Karpas-422 (cell line): ENCODE results near the gene GAK. TPM values are rescaled to one million over a fixed set of nuclear protein-coding genes. Genes with fewer than 3 reads are reported as not detected.
"Not testable (repeated sequence)": the region's sequence is repeated elsewhere in the genome, so short reads cannot be mapped to it uniquely, and the experiment has no call there.

ENCODE experiments used
- DNase-seq: peaks from one replicate; pipeline ENCODE4 v3.0.0-alpha.2; 2015
- H2AFZ ChIP-seq: fragments of 200-600 bp; sonication (generic); 2 replicates; pipeline ENCODE4 v1.6.1; 2014; ENCODE audit warnings: antibody characterized with exemption, low read length, mixed read lengths
- H3K27ac ChIP-seq: fragments of 200-600 bp; sonication (generic); 2 replicates; pipeline ENCODE4 v1.5.1; 2014; ENCODE audit warnings: mild to moderate bottlenecking, low read length, moderate library complexity
- H3K27me3 ChIP-seq: fragments of 200-600 bp; sonication (generic); 2 replicates; pipeline ENCODE4 v1.6.1; 2014; ENCODE audit warnings: low read length, mixed read lengths
- H3K36me3 ChIP-seq: fragments of 200-600 bp; sonication (generic); 2 replicates; pipeline ENCODE4 v1.6.1; 2014; ENCODE audit warnings: low read length, mixed read lengths; ENCODE audit not compliant: insufficient read depth
- H3K4me1 ChIP-seq: fragments of 200-600 bp; sonication (generic); 2 replicates; pipeline ENCODE4 v1.6.1; 2014; ENCODE audit warnings: mild to moderate bottlenecking, low read length, mixed read lengths
- H3K4me2 ChIP-seq: fragments of 200-600 bp; sonication (generic); 2 replicates; pipeline ENCODE4 v1.6.1; 2014; ENCODE audit warnings: low read length, low read depth, mild to moderate bottlenecking; ENCODE audit not compliant: poor library complexity, severe bottlenecking
- H3K4me3 ChIP-seq: fragments of 200-600 bp; sonication (generic); 2 replicates; pipeline ENCODE4 v1.5.1; 2014; ENCODE audit warnings: mild to moderate bottlenecking, antibody characterized with exemption, low read length, mixed read lengths
- H3K79me2 ChIP-seq: fragments of 200-600 bp; sonication (generic); 2 replicates; pipeline ENCODE4 v1.6.1; 2014; ENCODE audit warnings: mild to moderate bottlenecking, low read length, mixed read lengths
- H3K9ac ChIP-seq: fragments of 200-600 bp; sonication (generic); 2 replicates; pipeline ENCODE4 v1.6.0; 2014; ENCODE audit warnings: low read length
- H3K9me2 ChIP-seq: fragments of 200-600 bp; sonication (generic), shearing (Covaris generic); replicated peaks from 2 replicates; pipeline ENCODE4 v1.6.0; 2014; ENCODE audit warnings: mild to moderate bottlenecking, low read length, moderate library complexity; ENCODE audit not compliant: insufficient read depth
- H3K9me3 ChIP-seq: fragments of 300-700, 200-600 bp; sonication (generic); 2 replicates; pipeline ENCODE4 v1.6.1; 2014; ENCODE audit warnings: low read length, mixed read lengths
- H4K20me1 ChIP-seq: fragments of 200-600 bp; sonication (generic); 2 replicates; pipeline ENCODE4 v1.6.1; 2014; ENCODE audit warnings: mild to moderate bottlenecking, antibody characterized with exemption, low read length, low read depth; ENCODE audit not compliant: insufficient read depth
- total RNA-seq: library from RNA; depleted of rRNA; stranded (reverse); fragments of >200 nt; shearing (Covaris generic); gene quantifications from 2 replicates; pipeline ENCODE4 v1.2.3, GENCODE V29; 2014; ENCODE audit warnings: low replicate concordance; rRNA removed

The GAK gene
- total RNA-seq = 48.8 and 76.6 TPM in 2 replicates

DNA sequence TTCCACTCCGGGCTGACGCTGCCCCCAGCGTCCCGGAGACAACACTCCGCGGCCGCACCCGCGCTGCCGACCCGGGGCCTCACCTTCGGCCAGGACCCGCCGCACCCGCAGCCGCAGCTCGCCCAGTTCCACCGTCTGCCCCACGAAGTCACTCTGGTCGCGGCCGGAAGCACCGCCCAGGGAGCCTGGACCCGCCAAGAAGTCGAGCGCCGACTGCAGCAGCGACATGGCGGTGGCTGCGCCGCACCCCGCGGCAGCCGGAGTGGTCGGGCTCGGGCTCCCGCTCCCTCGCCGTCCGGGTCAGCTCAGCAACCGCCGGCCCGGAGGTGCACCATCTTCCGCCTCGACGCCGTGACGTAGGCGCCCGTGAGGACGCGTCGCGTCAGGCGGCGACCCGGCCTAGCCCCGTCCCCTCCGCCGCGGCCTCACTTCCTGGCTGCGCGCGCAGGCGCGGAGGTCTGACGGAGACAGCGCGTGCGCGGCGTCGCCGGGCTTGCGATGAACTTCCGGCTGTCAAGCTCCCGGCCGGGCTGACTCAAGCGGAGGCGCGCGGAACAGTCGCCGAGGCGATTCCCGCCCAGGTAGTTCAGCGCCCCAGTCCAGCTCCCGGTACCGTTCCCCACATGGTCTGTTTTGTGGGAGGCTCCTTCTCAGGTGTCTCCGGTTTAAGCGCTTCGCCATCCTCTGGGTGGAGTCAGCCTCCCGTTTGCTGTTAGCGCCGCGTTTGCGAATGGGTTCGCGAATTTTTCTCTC, at the start of gene GAK, which contains the start of gene TMEM175:
Gene GAK, minus strand, starts transcription at position 357 of the 753 bp plus-strand sequence. Its CDS starts 129 bp downstream, at position 228.
Gene TMEM175, plus strand, starts transcription at position 501 of the 753 bp plus-strand sequence. CDS start 15,280 bp downstream, outside the sequence.
- no peaks in the 10 kb centered on the region for H3K27me3 ChIP-seq
- H4K20me1 ChIP-seq = peaks cover 32% of the 10 kb centered on the region
- peak; percentile 98 for DNase-seq
- H3K9me3 ChIP-seq = no peaks in the 10 kb centered on the region
- H3K4me1 ChIP-seq = peaks cover 49% of the 10 kb centered on the region
- no peaks in the 10 kb centered on the region for H3K9me2 ChIP-seq
- H2AFZ ChIP-seq = peak within 1 kb of the TSS; percentile 59; the same call in 1 of the 2 replicates
- H3K4me3 ChIP-seq = peak within 1 kb of the TSS; percentile 75
- no peaks in the 10 kb centered on the region for H3K36me3 ChIP-seq
- H3K27ac ChIP-seq = peak within 1 kb of the TSS; percentile 53; the same call in 1 of the 2 replicates
- peak within 1 kb of the TSS; percentile 90 for H3K4me2 ChIP-seq
- peak within 1 kb of the TSS; percentile 97 for H3K9ac ChIP-seq
- peaks cover 45% of the 10 kb centered on the region for H3K79me2 ChIP-seq

DNA sequence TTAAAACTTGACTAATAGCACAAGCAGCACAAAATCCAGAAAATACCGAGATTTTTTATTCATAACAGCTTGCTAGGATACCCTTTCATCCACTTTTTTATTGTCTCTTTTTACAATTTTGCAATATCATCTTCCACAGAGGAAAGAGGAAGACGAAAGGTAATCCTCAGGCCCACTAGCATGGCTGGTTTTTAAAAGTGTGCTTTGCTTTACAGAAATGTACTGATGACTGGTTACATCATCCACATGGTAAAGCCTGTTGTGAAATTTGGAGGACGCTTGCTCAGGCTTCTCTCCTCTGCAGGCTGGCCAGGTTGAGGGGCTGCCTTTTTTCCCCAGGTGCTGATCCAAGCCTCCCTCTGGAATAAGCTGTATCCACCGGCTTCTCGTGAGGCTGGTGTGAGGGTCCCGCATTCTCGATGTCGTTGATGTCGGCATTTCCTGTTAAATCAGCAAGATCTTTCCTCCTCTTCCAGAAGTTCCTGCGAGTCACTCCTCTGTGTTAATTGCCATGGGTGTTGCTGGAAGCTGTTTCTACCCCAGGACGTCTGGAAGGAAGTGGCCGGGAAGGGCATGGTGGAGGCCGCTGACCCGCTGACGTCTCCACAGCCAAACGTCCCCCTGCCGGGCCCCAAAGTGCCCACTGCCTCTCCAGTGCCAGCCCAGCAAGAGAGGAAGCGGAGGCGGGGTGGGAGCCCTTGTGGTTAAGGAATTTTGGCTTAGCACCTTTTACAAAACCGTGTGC, 47.0 kb upstream of the GAK start:
- no peaks in the 10 kb centered on the region for H3K9me2 ChIP-seq

DNA sequence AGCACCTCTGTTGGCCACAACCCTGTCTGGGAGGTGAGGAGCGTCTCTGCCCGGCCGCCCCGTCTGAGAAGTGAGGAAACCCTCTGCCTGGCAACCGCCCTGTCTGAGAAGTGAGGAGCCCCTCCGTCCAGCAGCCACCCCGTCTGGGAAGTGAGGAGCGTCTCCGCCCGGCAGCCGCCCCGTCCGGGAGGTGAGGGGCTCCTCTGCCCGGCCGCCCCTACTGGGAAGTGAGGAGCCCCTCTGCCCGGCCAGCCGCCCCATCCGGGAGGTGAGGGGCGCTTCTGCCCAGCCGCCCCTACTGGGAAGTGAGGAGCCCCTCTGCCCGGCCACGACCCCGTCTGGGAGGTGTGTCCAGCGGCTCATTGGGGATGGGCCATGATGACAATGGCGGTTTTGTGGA, 43.9 kb upstream of the GAK start:
- not testable (repeated sequence) for H3K79me2 ChIP-seq, H3K4me1 ChIP-seq, H3K4me2 ChIP-seq, H3K27ac ChIP-seq, H3K9me2 ChIP-seq, H3K9ac ChIP-seq, H2AFZ ChIP-seq, H3K36me3 ChIP-seq, H3K9me3 ChIP-seq, H3K27me3 ChIP-seq, H3K4me3 ChIP-seq, DNase-seq
- H4K20me1 ChIP-seq = peaks cover 12% of the 10 kb centered on the region; the same call in 1 of the 2 replicates

More for the DNA sequence above, 47.0 kb upstream of the GAK start:
- H3K9ac ChIP-seq = no peak overlapping the region
- no peaks in the 10 kb centered on the region for H3K9me3 ChIP-seq
- H3K4me1 ChIP-seq = no peaks in the 10 kb centered on the region
- no peaks in the 10 kb centered on the region for H3K79me2 ChIP-seq
- no peaks in the 10 kb centered on the region for H3K36me3 ChIP-seq
- DNase-seq = no peak
- H3K27me3 ChIP-seq = no peaks in the 10 kb centered on the region
- no peak overlapping the region for H3K4me2 ChIP-seq
- H2AFZ ChIP-seq = no peak overlapping the region
- no peak overlapping the region for H3K4me3 ChIP-seq
- no peaks in the 10 kb centered on the region for H4K20me1 ChIP-seq
- H3K27ac ChIP-seq = no peak overlapping the region

GRCh38 chr4:974668-975067, 42.6 kb upstream of the GAK start:
- no peak overlapping the region for H2AFZ ChIP-seq
- no peaks in the 10 kb centered on the region for H3K27me3 ChIP-seq
- peaks cover 12% of the 10 kb centered on the region; the same call in 1 of the 2 replicates for H4K20me1 ChIP-seq
- no peaks in the 10 kb centered on the region for H3K79me2 ChIP-seq
- DNase-seq = no peak
- no peaks in the 10 kb centered on the region for H3K9me3 ChIP-seq
- H3K4me3 ChIP-seq = no peak overlapping the region
- no peaks in the 10 kb centered on the region for H3K36me3 ChIP-seq
- H3K9ac ChIP-seq = no peak overlapping the region
- H3K4me2 ChIP-seq = no peak overlapping the region
- H3K27ac ChIP-seq = no peak overlapping the region
- no peaks in the 10 kb centered on the region for H3K9me2 ChIP-seq
- H3K4me1 ChIP-seq = peaks cover 10% of the 10 kb centered on the region

DNA sequence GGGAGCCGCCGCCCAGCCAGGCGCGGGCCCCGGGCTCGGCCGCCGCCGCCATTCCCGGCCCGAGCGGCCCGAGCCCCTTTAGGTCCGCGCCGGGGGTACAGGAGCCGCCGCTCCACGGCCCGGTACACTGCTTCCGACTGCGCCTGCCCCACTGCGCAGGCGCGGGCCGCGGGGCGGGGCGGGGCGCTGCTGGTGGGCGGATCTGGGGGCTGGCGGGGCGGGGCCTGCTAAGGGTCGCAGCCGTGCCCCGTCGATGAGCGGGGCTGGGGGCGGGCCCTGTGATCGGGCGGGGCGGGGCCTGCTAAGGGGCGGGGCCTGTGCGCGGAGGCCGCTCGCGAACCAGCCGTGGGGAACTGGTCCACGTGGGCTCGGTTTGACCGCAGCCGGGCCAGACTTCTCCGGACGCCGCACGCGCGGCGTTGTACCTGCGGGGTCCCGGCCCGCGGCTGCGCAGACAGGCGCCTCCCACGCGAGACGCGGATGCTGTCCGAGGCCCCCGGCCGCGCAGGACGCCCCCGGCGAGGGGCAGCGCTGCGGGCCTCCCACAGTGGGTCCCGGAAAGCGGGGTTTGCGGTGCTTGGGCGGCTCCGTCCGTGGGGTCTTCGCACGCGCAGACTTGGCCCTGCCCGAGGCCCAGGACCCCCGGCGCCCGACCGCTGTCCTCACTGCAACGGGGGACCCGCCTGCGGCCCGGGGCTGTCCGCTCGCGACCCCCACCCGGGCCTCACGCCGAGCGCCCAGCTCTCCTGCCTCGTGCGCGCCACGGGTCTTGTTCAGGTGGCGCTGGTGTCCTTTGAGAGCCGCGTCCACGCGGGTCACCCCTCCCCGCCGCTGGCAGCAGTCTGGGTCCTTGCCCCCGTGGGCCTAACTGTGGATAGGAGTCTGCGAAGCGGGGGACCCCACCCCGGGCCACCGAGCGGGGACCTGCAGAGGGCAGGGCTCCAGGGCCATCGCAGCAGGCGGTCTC, 41.6 kb upstream of the GAK start, which contains the start of gene DGKQ:
Gene DGKQ, minus strand, starts transcription at position 139 of the 967 bp plus-strand sequence. Its CDS starts 87 bp downstream, at position 52.
- peak; percentile 92 for DNase-seq

DNA sequence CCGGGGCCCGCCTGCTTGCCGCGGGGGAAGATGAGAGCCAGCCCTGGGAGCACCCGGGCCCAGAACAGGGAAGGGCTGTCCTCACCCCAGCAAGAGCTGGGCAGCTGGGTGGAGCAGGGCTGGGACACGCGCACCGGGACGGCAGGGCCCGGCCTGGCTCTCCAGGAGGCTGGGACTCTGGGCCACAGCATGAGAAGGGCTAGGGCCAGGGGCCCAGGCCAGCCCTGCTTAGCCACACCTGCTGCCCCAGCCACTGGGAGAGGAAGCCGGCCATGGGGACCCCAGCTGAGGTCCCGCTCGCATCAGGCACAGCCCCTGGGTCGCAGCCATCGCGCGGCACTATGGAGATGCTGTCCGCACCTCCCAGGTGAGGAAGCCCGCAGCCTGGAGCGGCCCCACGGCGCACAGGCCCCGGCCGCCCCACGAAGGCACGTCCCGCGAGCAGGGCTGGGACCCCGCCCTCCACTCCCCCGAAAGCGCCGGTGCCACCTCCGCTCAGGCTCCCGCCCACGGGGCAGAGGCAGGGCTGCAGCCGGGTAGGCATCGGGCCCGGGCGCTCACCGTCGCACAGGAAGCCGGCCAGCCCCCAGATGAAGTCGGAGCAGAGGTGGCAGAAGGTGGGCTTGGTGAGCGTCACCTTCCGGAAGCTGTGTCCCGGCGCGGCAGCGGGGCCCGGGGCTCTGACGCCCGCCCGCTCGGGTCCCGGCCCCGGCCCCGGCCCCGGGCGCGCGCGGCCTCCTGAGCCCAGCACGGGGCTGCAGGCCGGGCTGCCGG, 40.7 kb upstream of the GAK start:
- no peaks in the 10 kb centered on the region for H3K9me3 ChIP-seq
- H4K20me1 ChIP-seq = peaks cover 12% of the 10 kb centered on the region; the same call in 1 of the 2 replicates
- H2AFZ ChIP-seq = peak overlapping the region; percentile 67; the same call in 1 of the 2 replicates
- H3K36me3 ChIP-seq = no peaks in the 10 kb centered on the region
- H3K4me1 ChIP-seq = peaks cover 10% of the 10 kb centered on the region
- peak overlapping the region; percentile 96 for H3K4me3 ChIP-seq
- H3K4me2 ChIP-seq = peak overlapping the region; percentile 97
- peak; percentile 76 for DNase-seq
- H3K79me2 ChIP-seq = no peaks in the 10 kb centered on the region
- peak overlapping the region; percentile 80 for H3K9ac ChIP-seq
- no peaks in the 10 kb centered on the region for H3K27me3 ChIP-seq
- H3K9me2 ChIP-seq = no peaks in the 10 kb centered on the region
- no peak overlapping the region for H3K27ac ChIP-seq

More for the DNA sequence above, 41.6 kb upstream of the GAK start, which contains the start of gene DGKQ:
- Histone ChIP-seq H3K4me3 (peak within 1 kb of the TSS; percentile 96), H3K9me3 (no peaks in the 10 kb centered on the region), H3K9me2 (no peaks in the 10 kb centered on the region), H3K36me3 (no peaks in the 10 kb centered on the region), H3K79me2 (no peaks in the 10 kb centered on the region), H4K20me1 (peaks cover 12% of the 10 kb centered on the region; the same call in 1 of the 2 replicates), H3K9ac (peak within 1 kb of the TSS; percentile 80), H3K27me3 (no peaks in the 10 kb centered on the region), H3K27ac (no peak within 1 kb of the TSS), H2AFZ (peak within 1 kb of the TSS; percentile 67; the same call in 1 of the 2 replicates), H3K4me2 (peak within 1 kb of the TSS; percentile 97), H3K4me1 (peaks cover 10% of the 10 kb centered on the region)
